ENCODE results near the gene KCND3. TPM values are rescaled to one million over a fixed set of nuclear protein-coding genes. Genes with fewer than 3 reads are reported as not detected.
A peak's percentile ranks its signal among the peaks of the same experiment; 100 is the strongest.
"Not testable (repeated sequence)": the region's sequence is repeated elsewhere in the genome, so short reads cannot be mapped to it uniquely, and the experiment has no call there.

KCND3 gene
- total RNA-seq, 1 donor from 2014 or later, result 0.81 TPM

GRCh38 chr1:111745675-111746613 lies 243.5 kb downstream of the KCND3 start:
- H3K4me1 Mint-ChIP-seq (ENCODE audit: low read depth), result no peaks in the 10 kb centered on the region
- H3K27me3 Mint-ChIP-seq, result peaks cover 36% of the 10 kb centered on the region
- DNase-seq (ENCODE audit: low spot score, unreplicated experiment), result no peak
- H3K36me3 Mint-ChIP-seq (ENCODE audit: insufficient read depth), result no peaks in the 10 kb centered on the region
- H3K4me3 Mint-ChIP-seq (ENCODE audit: low read depth), result no peak overlapping the region
- peaks cover 3% of the 10 kb centered on the region for H3K9me3 Mint-ChIP-seq (ENCODE audit: low read depth)
- no peak overlapping the region for H3K27ac Mint-ChIP-seq
- no peak for TF ChIP-seq CTCF (IDR thresholded peaks at IDR 0.05; ENCODE audit: unreplicated experiment)

GRCh38 chr1:111743679-111744101 lies 245.8 kb downstream of the KCND3 start:
- H3K27me3 Mint-ChIP-seq, result peaks cover 44% of the 10 kb centered on the region
- DNase-seq (ENCODE audit: low spot score, unreplicated experiment), result no peak
- peak overlapping the region; percentile 45 for H3K27ac Mint-ChIP-seq
- H3K4me1 Mint-ChIP-seq (ENCODE audit: low read depth), result peaks cover 2% of the 10 kb centered on the region
- H3K4me3 Mint-ChIP-seq (ENCODE audit: low read depth), result no peak overlapping the region
- H3K9me3 Mint-ChIP-seq (ENCODE audit: low read depth), result peaks cover 3% of the 10 kb centered on the region
- TF ChIP-seq CTCF (IDR thresholded peaks at IDR 0.05; ENCODE audit: unreplicated experiment), result no peak
- no peaks in the 10 kb centered on the region for H3K36me3 Mint-ChIP-seq (ENCODE audit: insufficient read depth)

- no peaks in the 10 kb centered on the region for H3K36me3 Mint-ChIP-seq (ENCODE audit: insufficient read depth)
- peaks cover 2% of the 10 kb centered on the region for H3K4me1 Mint-ChIP-seq (ENCODE audit: low read depth)
- no peak for DNase-seq (ENCODE audit: low spot score, unreplicated experiment)
- no peak overlapping the region for H3K27ac Mint-ChIP-seq
- peaks cover 3% of the 10 kb centered on the region for H3K9me3 Mint-ChIP-seq (ENCODE audit: low read depth)
- no peak overlapping the region for H3K4me3 Mint-ChIP-seq (ENCODE audit: low read depth)
- H3K27me3 Mint-ChIP-seq, result peaks cover 45% of the 10 kb centered on the region
- TF ChIP-seq CTCF (IDR thresholded peaks at IDR 0.05; ENCODE audit: unreplicated experiment), result no peak
Measured at GRCh38 chr1:111742938-111743549, 246.4 kb downstream of the KCND3 start.

GRCh38 chr1:111742292-111742691 lies 247.2 kb downstream of the KCND3 start:
- not testable (repeated sequence) for H3K4me1 Mint-ChIP-seq (ENCODE audit: low read depth)

GRCh38 chr1:111739925-111740765 lies 249.3 kb downstream of the KCND3 start:
- peak overlapping the region; percentile 72 for H3K4me3 Mint-ChIP-seq (ENCODE audit: low read depth)
- TF ChIP-seq CTCF (IDR thresholded peaks at IDR 0.05; ENCODE audit: unreplicated experiment), result no peak
- H3K36me3 Mint-ChIP-seq (ENCODE audit: insufficient read depth), result no peaks in the 10 kb centered on the region
- DNase-seq (ENCODE audit: low spot score, unreplicated experiment), result peak; percentile 30
- peaks cover 40% of the 10 kb centered on the region for H3K27me3 Mint-ChIP-seq
- H3K9me3 Mint-ChIP-seq (ENCODE audit: low read depth), result no peaks in the 10 kb centered on the region
- H3K4me1 Mint-ChIP-seq (ENCODE audit: low read depth), result peaks cover 6% of the 10 kb centered on the region
- peak overlapping the region; percentile 95 for H3K27ac Mint-ChIP-seq

More at GRCh38 chr1:111742292-111742691, 247.2 kb downstream of the KCND3 start:
- peaks cover 45% of the 10 kb centered on the region for H3K27me3 Mint-ChIP-seq
- H3K9me3 Mint-ChIP-seq (ENCODE audit: low read depth); H3K4me3 Mint-ChIP-seq (ENCODE audit: low read depth); H3K27ac Mint-ChIP-seq; H3K36me3 Mint-ChIP-seq (ENCODE audit: insufficient read depth); DNase-seq (ENCODE audit: low spot score, unreplicated experiment): not testable (repeated sequence)

Measured in progenitor cell of endocrine pancreas (in vitro differentiated cells).